Measurements from ENCODE around the gene NDOR1.

The NDOR1 gene

DNA sequence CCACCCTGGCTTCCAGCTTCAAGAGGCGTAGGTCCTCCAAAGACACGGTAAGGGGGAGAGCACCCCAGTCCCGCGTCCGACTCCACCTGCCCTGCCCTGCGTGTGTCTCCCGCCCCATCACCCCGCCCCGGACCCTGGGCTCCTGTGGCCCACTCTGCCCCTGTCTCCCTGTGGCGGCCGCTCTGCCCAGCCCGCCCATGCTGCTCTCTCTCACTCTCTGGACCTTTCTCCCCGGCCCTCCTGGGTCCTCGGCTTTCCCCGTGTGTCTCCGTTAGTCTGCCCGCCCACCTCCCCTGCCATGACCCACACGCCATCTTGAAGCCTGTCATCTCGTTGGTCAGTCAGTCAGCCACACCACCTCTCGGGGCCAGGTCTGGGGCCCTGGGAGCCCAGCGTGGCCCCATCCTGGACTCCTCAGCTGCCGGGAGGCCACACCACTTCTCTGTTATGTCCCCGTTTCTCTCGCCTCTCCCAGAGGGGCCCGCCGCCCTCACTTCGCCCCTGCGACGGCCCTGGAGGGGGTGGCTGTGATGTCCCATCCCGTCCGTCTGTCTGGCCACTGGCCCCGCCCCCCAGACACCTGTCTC, 40.2 kb upstream of the NDOR1 start:
- peaks cover 42% of the 10 kb centered on the region for H3K27me3 ChIP-seq (ENCODE audit: control insufficient read depth, low read length)
- no peak overlapping the region for H3K4me2 ChIP-seq (ENCODE audit: low read length)

DNA sequence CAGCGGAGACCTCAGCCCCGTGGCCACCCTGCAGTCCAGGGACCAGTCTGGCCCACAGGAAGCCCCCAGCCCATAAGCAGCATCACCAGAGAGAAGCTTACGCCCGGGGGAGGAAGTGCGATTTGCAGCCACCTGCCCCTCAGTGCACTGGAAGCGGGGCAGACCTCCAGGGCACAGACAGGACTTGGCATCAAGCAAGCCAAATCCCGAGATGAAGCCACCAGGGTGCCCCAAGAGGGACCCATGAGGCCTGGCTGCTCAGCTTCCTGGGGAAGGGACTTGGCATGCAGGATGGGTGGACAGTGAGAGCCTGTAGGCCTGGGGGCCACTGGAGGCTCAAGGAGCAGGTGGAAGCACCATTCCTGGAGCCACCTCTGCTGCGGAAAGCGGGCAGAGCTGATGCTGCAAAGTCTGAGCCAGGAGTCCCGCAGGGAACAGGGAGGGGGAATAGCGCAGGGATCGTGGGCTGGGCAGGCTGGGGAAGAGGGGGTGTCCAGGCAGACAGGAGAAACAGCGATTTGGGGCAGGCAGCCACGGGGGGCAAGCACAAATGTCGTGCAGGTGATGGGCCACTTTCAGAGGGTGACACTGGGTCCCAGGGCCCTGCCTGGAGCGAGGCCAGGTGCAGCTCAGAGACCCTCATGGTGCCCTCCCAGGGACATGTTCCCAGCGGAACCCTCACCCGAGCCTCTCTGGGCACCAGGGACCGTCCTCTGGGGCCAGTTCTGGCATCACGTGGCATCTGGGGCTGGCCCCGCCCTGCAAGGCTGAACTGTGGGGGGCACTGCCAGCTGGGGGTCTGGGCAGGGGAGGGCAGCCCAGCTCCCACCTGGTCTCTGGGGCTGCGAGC, 38.9 kb upstream of the NDOR1 start:
- Histone ChIP-seq H3K4me2 (ENCODE audit: low read length) (no peak overlapping the region), H3K79me2 (ENCODE audit: control insufficient read depth, low read length) (no peaks in the 10 kb centered on the region), H3K27ac (ENCODE audit: low read depth, low read length) (no peak overlapping the region), H3K9me2 (replicated peaks; ENCODE audit: control insufficient read depth, low read length) (no peaks in the 10 kb centered on the region), H3K4me3 (ENCODE audit: low read length) (no peak overlapping the region), H3F3A (ENCODE audit: control insufficient read depth, insufficient read depth) (no peaks in the 10 kb centered on the region), H3K4me1 (ENCODE audit: control insufficient read depth, low read length) (peaks cover 11% of the 10 kb centered on the region), H3K36me3 (ENCODE audit: control insufficient read depth, low read length) (no peaks in the 10 kb centered on the region), H3K9me3 (ENCODE audit: control insufficient read depth, insufficient read depth, low read length) (no peaks in the 10 kb centered on the region), H3K27me3 (ENCODE audit: control insufficient read depth, low read length) (peaks cover 49% of the 10 kb centered on the region), H4K20me1 (ENCODE audit: control insufficient read depth, insufficient read depth, low read depth, low read length) (no peaks in the 10 kb centered on the region)
- no peak for TF ChIP-seq EZH2phosphoT487 (IDR thresholded peaks at IDR 0.05; ENCODE audit: borderline replicate concordance, low read length)
- no peak for TF ChIP-seq CTCF (IDR thresholded peaks at IDR 0.05; ENCODE audit: low read depth, low read length, poor library complexity, severe bottlenecking)

More for the DNA sequence above, 40.2 kb upstream of the NDOR1 start:
- H3F3A ChIP-seq (ENCODE audit: control insufficient read depth, insufficient read depth) = no peaks in the 10 kb centered on the region
- no peaks in the 10 kb centered on the region for H4K20me1 ChIP-seq (ENCODE audit: control insufficient read depth, insufficient read depth, low read depth, low read length)
- no peaks in the 10 kb centered on the region for H3K79me2 ChIP-seq (ENCODE audit: control insufficient read depth, low read length)
- TF ChIP-seq CTCF (IDR thresholded peaks at IDR 0.05; ENCODE audit: low read depth, low read length, poor library complexity, severe bottlenecking) = no peak
- no peak for TF ChIP-seq EZH2phosphoT487 (IDR thresholded peaks at IDR 0.05; ENCODE audit: borderline replicate concordance, low read length)
- no peaks in the 10 kb centered on the region for H3K36me3 ChIP-seq (ENCODE audit: control insufficient read depth, low read length)
- H3K9me2 ChIP-seq (replicated peaks; ENCODE audit: control insufficient read depth, low read length) = no peaks in the 10 kb centered on the region
- peaks cover 11% of the 10 kb centered on the region for H3K4me1 ChIP-seq (ENCODE audit: control insufficient read depth, low read length)
- H3K4me3 ChIP-seq (ENCODE audit: low read length) = no peak overlapping the region
- no peaks in the 10 kb centered on the region for H3K9me3 ChIP-seq (ENCODE audit: control insufficient read depth, insufficient read depth, low read length)
- no peak overlapping the region for H3K27ac ChIP-seq (ENCODE audit: low read depth, low read length)

GRCh38 chr9:137167277-137167746, 38.2 kb upstream of the NDOR1 start:
- Histone ChIP-seq H3F3A (ENCODE audit: control insufficient read depth, insufficient read depth) (no peaks in the 10 kb centered on the region), H3K27ac (ENCODE audit: low read depth, low read length) (no peak overlapping the region), H3K9me2 (replicated peaks; ENCODE audit: control insufficient read depth, low read length) (no peaks in the 10 kb centered on the region), H3K9me3 (ENCODE audit: control insufficient read depth, insufficient read depth, low read length) (no peaks in the 10 kb centered on the region), H3K4me3 (ENCODE audit: low read length) (no peak overlapping the region), H3K4me2 (ENCODE audit: low read length) (no peak overlapping the region), H3K4me1 (ENCODE audit: control insufficient read depth, low read length) (peaks cover 11% of the 10 kb centered on the region), H3K27me3 (ENCODE audit: control insufficient read depth, low read length) (peaks cover 49% of the 10 kb centered on the region), H3K79me2 (ENCODE audit: control insufficient read depth, low read length) (no peaks in the 10 kb centered on the region), H3K36me3 (ENCODE audit: control insufficient read depth, low read length) (no peaks in the 10 kb centered on the region), H4K20me1 (ENCODE audit: control insufficient read depth, insufficient read depth, low read depth, low read length) (no peaks in the 10 kb centered on the region)
- TF ChIP-seq CTCF (IDR thresholded peaks at IDR 0.05; ENCODE audit: low read depth, low read length, poor library complexity, severe bottlenecking) = no peak
- TF ChIP-seq EZH2phosphoT487 (IDR thresholded peaks at IDR 0.05; ENCODE audit: borderline replicate concordance, low read length) = no peak
